ENCODE results near the gene RPL39.
"Not testable (repeated sequence)": the region's sequence is repeated elsewhere in the genome, so short reads cannot be mapped to it uniquely, and the experiment has no call there.

Gene RPL39

DNA sequence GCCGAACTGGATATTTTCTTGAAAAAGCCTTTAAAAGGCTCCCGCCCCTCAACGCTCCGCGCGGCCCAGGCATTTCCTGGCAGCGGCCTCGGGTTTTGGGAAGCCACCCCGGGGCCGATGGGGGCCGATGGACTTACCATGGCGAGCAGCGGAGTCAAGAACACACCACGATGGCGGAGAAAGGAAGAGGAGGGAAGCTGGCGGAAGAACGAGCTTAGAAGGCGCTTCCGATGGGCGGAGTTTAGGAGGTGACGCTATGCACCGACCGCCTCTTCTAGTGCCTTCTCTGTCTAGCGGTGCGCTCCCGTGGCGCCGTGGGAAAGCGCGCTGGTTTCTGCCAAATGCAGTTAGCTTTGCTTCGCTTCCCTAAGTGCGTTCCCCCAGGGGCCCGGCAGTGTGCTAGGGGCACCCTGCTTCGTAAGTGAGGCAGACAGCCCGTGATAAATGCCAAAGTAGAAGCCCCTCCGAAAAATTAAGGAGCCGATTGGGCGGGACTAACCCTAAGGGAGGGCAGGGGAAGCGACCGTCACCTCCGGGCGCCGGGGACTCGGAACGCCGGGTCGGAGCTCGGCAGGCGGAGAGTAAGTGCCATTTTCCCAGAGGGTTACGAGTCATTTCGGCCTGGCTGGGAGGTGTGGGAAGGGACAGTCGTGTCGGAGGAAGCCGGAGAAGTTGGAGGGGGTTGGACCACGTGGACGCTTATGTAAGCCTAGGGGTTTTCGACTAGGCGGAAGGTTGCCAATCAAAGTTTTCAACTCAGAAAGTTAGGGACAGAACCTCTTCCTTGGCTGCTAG is at the start of gene RPL39:
Gene RPL39, minus strand, starts transcription at position 194 of the 795 bp plus-strand sequence. Its CDS starts 54 bp downstream, at position 140.
- in situ Hi-C loops (cut with HindIII; ENCODE audit: low sequenced_read_pairs) = no loop called here

DNA sequence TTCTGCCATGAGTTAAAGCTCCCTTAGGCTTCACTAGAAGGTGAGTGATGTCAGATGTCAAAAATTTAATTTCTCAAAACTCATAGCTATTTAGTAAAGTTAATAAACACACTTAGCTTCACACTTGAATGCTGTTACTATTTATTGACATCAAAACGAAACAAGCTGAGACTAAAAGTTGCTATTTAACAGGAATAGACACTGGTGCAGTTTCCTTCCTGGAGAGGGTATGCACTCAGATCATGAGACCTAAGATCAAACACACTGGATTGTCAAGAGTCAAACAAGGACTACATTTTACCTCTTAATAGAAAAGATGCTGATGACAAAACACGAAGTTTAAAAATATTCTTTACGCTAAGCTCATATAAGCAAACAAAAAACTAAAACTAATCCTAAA is 42.5 kb upstream of the RPL39 start:
- in situ Hi-C loops (cut with HindIII; ENCODE audit: low sequenced_read_pairs) = no loop called here

- in situ Hi-C loops (cut with HindIII; ENCODE audit: low sequenced_read_pairs) = no loop called here
Observed at GRCh38 chrX:119828446-119828845, 37.0 kb upstream of the RPL39 start.

DNA sequence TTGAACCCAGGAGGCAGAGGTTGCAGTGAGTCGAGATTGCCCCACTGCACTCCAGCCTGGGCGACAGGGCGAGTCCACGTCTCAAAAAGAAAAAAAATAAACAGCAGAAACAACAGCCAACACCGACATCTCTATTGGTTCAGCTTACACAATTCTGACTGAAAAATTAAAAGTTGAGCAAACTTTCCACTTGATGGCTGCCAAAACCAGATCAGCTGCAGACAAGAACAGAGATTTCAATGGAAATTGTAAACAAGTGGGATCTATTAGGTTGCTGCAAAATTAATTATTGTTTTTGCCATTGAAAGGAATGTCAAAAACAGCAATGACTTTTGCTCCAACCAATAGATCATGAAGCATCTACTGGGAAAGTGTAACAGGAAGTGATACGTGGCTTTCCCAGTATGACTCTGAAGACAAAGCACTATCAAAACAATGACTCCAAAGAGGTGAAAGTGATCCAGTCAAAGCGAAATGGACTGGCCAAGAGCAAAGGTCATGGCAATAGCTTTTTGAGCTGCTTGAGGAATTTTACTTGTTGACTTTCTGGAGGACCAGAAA is 35.0 kb upstream of the RPL39 start:
- in situ Hi-C loops (cut with HindIII; ENCODE audit: low sequenced_read_pairs) = no loop called here

DNA sequence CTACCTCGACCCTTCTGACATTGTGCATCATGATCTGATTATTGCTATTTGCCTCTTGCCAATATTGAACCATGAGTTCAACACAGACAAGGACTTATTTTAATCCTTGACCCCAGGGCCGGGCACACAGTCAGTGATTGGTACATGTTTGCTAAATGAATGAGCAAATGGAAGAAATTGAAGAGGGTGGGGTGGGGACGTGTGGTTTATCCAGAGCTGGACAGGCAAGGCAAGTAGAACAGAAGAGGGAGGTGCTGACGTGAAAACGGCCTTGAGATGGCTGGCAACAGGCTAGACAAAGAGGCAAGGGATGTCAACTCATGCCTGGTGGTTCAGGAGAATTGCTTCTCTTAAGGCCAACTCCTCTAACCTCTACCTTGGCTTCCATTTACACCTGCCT is 32.8 kb upstream of the RPL39 start:
- in situ Hi-C loops (cut with HindIII; ENCODE audit: low sequenced_read_pairs) = not testable (repeated sequence)

DNA sequence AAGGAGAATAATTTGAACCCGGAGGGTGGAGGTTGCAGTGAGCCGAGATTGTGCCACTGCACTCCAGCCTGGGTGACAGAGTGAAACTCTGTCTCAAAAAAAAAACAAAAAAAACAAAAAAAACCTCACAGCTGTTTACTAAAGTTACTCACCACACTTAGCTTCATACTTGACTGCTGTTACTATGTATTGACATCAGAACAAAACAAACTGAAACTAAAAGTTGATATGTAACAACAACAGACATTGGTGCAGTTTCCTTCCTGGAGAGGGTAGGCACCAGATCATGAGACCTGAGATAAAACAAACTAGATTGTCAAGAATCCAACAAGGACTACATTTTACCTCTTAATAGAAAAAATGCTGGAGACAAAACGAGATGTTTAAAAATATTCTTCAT is 30.3 kb upstream of the RPL39 start:
- in situ Hi-C loops (cut with HindIII; ENCODE audit: low sequenced_read_pairs) = not testable (repeated sequence)

DNA sequence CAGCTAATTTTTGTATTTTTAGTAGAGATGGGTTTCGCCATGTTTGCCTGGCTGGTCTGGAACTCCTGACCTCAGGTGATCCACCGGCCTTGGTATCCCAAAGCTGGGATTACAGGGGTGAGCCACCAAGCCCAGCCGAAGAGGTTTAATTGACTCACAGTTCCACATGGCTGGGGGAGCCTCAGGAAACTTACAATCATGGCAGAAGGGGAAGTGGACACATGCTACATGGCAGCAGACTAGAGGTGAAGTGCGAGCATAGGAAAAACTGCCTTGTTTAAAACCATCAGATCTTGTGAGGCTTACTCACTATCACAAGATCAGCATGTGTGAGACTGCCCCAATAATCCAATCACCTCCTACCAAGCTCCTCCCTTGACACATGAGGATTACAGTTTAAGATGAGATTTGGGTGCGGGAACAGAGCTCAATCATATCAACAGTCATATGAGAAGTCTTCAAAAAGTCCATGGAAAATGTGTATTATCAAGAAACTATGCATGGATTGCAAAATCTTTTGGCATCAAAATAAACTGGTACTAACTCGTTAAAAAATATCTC is 25.8 kb upstream of the RPL39 start:
- in situ Hi-C loops (cut with HindIII; ENCODE audit: low sequenced_read_pairs) = no loop called here

DNA sequence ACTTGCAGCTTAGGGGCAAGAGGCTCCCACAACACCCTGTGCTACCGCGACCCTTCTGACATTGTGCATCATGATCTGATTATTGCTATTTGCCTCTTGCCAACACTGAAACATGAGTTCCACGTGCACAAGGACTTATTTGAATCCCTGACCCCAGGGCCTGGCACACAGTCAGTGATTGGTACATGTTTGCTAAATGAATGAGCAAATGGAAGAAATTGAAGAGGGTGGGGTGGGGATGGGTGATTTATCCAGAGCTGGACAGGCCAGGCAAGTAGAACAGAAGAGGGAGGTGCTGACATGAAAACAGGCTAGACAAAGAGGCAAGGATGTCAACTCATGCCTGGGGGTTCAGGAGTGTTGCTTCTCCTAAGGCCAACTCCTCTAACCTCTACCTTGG is 24.9 kb upstream of the RPL39 start:
- in situ Hi-C loops (cut with HindIII; ENCODE audit: low sequenced_read_pairs) = no loop called here

DNA sequence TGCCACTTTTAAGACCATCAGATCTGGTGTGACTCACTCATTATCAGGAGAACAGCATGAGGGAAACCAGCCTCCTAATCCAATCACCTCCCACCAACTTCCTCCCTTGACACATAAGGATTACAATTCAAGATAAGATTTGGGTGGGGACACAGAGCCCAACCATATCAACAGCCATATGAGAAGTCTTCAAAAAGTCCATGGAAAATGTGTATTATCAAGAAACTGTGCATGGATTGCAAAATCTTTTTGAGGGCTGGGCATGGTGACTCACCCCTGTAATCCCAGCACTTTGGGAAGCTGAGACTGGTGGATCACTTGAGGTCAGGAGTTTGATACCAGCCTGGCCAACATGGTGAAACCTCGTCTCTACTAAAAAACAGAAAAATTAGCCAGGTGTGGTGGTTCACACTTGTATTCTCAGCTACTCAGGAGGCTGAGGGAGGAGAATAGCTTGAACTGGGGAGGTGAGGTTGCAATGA is 17.8 kb upstream of the RPL39 start:
- in situ Hi-C loops (cut with HindIII; ENCODE audit: low sequenced_read_pairs) = no loop called here

DNA sequence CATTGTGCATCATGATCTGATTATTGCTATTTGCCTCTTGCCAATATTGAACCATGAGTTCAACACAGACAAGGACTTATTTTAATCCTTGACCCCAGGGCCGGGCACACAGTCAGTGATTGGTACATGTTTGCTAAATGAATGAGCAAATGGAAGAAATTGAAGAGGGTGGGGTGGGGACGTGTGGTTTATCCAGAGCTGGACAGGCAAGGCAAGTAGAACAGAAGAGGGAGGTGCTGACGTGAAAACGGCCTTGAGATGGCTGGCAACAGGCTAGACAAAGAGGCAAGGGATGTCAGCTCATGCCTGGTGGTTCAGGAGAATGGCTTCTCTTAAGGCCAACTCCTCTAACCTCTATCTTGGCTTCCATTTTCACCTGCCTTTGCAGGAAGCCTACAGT is 17.0 kb upstream of the RPL39 start:
- in situ Hi-C loops (cut with HindIII; ENCODE audit: low sequenced_read_pairs) = not testable (repeated sequence)

- in situ Hi-C loops (cut with HindIII; ENCODE audit: low sequenced_read_pairs) = no loop called here
Observed at GRCh38 chrX:119802546-119802945, 11.1 kb upstream of the RPL39 start.

DNA sequence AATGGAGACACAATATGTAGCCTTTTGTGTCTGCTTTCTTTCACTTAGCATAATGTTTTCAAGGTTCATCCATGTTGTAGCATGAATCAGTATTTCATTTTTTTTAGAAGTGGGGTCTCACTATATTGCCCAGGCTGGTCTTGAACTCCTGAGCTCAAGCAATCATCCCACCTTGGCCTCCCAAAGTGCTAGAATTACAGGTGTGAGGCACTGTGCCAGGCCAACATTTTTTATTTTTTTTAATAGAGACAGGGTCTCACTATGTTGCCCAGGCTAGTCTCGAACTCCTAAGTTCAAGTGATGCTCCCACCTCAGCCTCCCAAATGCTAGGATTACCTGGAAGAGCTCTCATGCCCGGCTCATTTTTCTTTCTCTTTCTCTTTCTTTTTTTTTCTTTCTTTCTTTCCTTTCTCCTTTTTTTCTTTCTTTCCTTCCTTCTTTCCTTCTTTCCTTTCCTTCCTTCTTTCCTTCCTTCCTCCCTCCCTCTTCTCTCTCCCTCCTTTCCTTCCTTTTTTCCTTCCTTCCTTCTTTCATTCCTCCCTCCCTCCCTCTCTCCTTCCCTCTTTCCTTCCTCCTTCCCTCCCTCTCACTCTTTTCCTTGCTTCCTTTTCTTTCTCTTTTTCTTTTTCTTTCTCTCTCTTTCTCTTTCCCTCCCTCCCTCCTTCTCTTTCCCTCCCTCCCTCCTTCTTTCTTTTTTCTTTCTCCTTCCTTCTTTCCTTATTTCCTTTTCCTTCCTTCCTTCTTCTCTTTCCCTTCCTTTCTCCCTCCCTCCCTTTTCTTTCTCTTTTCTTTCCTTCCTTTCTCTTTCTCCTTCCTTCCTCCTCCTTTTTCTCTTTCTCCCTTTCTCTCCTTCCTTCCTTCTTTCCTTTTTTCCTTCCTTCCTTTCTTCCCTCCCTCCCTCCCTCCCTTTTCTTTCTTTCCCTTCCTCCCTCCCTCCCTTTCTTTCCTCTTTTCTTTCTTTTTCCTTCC is 10.1 kb upstream of the RPL39 start:
- in situ Hi-C loops (cut with HindIII; ENCODE audit: low sequenced_read_pairs) = no loop called here

- in situ Hi-C loops (cut with HindIII; ENCODE audit: low sequenced_read_pairs) = no loop called here
Observed at GRCh38 chrX:119790977-119791436, 423 bp downstream of the RPL39 start.

GRCh38 chrX:119784747-119785446 is 6.5 kb downstream of the RPL39 start:
- in situ Hi-C loops (cut with HindIII; ENCODE audit: low sequenced_read_pairs) = no loop called here

DNA sequence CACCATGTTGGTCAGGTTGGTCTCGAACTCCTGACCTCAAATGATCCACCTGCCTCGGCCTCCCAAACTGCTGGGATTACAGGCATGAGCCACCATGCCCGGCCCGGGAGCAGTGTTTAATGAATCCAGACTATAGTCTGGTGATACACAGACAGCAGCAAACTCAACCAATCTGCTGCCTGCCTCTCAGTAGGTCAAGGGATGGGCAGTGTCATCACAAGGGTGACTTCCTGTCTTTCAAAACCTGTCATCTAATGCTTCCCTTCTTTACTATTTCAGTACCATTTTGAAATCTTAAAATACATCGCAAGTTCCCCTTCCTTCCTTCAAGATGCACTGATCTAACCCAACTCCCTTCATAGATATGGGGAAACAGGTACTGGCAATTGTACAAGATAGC is 8.4 kb downstream of the RPL39 start:
- in situ Hi-C loops (cut with HindIII; ENCODE audit: low sequenced_read_pairs) = no loop called here

- in situ Hi-C loops (cut with HindIII; ENCODE audit: low sequenced_read_pairs) = no loop called here
Observed at GRCh38 chrX:119778829-119779228, 12.6 kb downstream of the RPL39 start.

- in situ Hi-C loops (cut with HindIII; ENCODE audit: low sequenced_read_pairs) = no loop called here
Observed at GRCh38 chrX:119775517-119776238, 15.8 kb downstream of the RPL39 start.

- in situ Hi-C loops (cut with HindIII; ENCODE audit: low sequenced_read_pairs) = not testable (repeated sequence)
Observed at GRCh38 chrX:119769388-119769787, 22.0 kb downstream of the RPL39 start.

- in situ Hi-C loops (cut with HindIII; ENCODE audit: low sequenced_read_pairs) = not testable (repeated sequence)
Observed at GRCh38 chrX:119768436-119768835, 23.0 kb downstream of the RPL39 start.
